ENCODE measurements around the gene NOS3.
A peak's percentile ranks its signal among the peaks of the same experiment; 100 is the strongest.

The NOS3 gene

GRCh38 chr7:151063212-151063561 lies 72.4 kb downstream of the NOS3 start:
- Histone ChIP-seq H2BK120ac (ENCODE audit: low read depth, low read length) (no peak overlapping the region), H3K18ac (ENCODE audit: low read length) (no peak overlapping the region), H3K4ac (ENCODE audit: low read depth, low read length) (no peak overlapping the region), H3K36me3 (ENCODE audit: control insufficient read depth, insufficient read depth, low read length) (peaks cover 2% of the 10 kb centered on the region), H4K8ac (ENCODE audit: low read depth, low read length) (no peak overlapping the region), H2AK5ac (ENCODE audit: low read length) (no peak overlapping the region), H3K23ac (ENCODE audit: low read length) (peak overlapping the region; percentile 3), H3K27ac (ENCODE audit: low read depth, low read length) (no peak overlapping the region), H2BK5ac (ENCODE audit: low read length) (no peak overlapping the region), H3K4me1 (ENCODE audit: control insufficient read depth, low read depth, low read length) (peaks cover 18% of the 10 kb centered on the region), H3K4me2 (ENCODE audit: low read length) (peak overlapping the region; percentile 23), H4K5ac (ENCODE audit: low read length) (no peak overlapping the region), H3K79me1 (ENCODE audit: low read length) (peaks cover 6% of the 10 kb centered on the region), H3K9ac (ENCODE audit: low read length) (peak overlapping the region; percentile 20), H3K27me3 (ENCODE audit: insufficient read depth, low read length, poor library complexity) (no peaks in the 10 kb centered on the region), H3K4me3 (ENCODE audit: low read length) (no peak overlapping the region), H3K56ac (ENCODE audit: low read length) (peak overlapping the region; percentile 65), H2BK15ac (replicated peaks; ENCODE audit: low read depth) (no peak overlapping the region), H3K79me2 (ENCODE audit: control insufficient read depth, insufficient read depth, low read length) (no peaks in the 10 kb centered on the region)
- peak; percentile 64 for DNase-seq
- WGBS (ENCODE audit: extremely low coverage, insufficient coverage, low lambda C conversion rate) = no CpG with 5 or more reads among the region's 11 CpGs
